ENCODE data around the gene DEK. TPM values are rescaled to one million over a fixed set of nuclear protein-coding genes. Genes with fewer than 3 reads are reported as not detected.

Gene DEK
- total and polyA plus RNA-seq, 7 experiments from 2014 or later, result 41.6 to 174 (median 61.1) TPM

GRCh38 chr6:18214003-18214402 lies 50.3 kb downstream of the DEK start:
- Histone ChIP-seq H3K4me1 (ENCODE audit: control insufficient read depth in 2 of 2, insufficient read depth in 2 of 2, low read length in 2 of 2) (no peaks in the 10 kb centered on the region), H3K27ac (ENCODE audit: low read depth, low read length) (no peak overlapping the region), H3K36me3 (ENCODE audit: control insufficient read depth in 2 of 3, insufficient read depth in 3 of 3, low read length in 3 of 3) (peaks cover 0 to 37% (median 2%) of the 10 kb centered on the region in 3 experiments), H3K4me3 (ENCODE audit: low read length) (no peak overlapping the region), H3K9me3 (ENCODE audit: control insufficient read depth in 2 of 3, low read length in 3 of 3) (no peaks in the 10 kb centered on the region), H3K27me3 (ENCODE audit: control insufficient read depth in 2 of 2, insufficient read depth in 2 of 2, low read length in 2 of 2) (no peaks in the 10 kb centered on the region)
- ChIA-PET POLR2A (no interaction called here), CTCF (no interaction called here)
- Mint-ChIP-seq H3K4me1 (peaks cover 0 to 16% (median 4%) of the 10 kb centered on the region in 7 donors), H3K27ac (peak overlapping the region in 5 of 9 donors; percentile 2 to 90 (median 48)), H3K36me3 (peaks cover 5 to 65% (median 40%) of the 10 kb centered on the region in 5 donors), H3K9me3 (peaks cover 0 to 2% (median 0%) of the 10 kb centered on the region in 11 donors), H3K27me3 (no peaks in the 10 kb centered on the region), H3K4me3 (peak overlapping the region in 4 of 10 donors; percentile 14 to 52 (median 40))
- intact Hi-C loops (cut with micrococcal nuclease), result loop anchor here in 1 of 2 donors (10.0 kb wide), 1 partner anchor 51 kb away; the partner anchor contains the start of gene DEK
- DNase-seq (no peak), ATAC-seq (no peak)

- peak in 4 of 9 donors; percentile 3 to 9 (median 6) for DNase-seq
- Histone ChIP-seq H3K9me3 (ENCODE audit: control insufficient read depth in 2 of 3, low read length in 3 of 3) (no peaks in the 10 kb centered on the region), H3K27me3 (ENCODE audit: control insufficient read depth in 2 of 2, insufficient read depth in 2 of 2, low read length in 2 of 2) (no peaks in the 10 kb centered on the region), H3K4me1 (ENCODE audit: control insufficient read depth in 2 of 2, insufficient read depth in 2 of 2, low read length in 2 of 2) (no peaks in the 10 kb centered on the region), H3K27ac (ENCODE audit: low read depth, low read length) (no peak overlapping the region), H3K4me3 (ENCODE audit: low read length) (no peak overlapping the region), H3K36me3 (ENCODE audit: control insufficient read depth in 2 of 3, insufficient read depth in 3 of 3, low read length in 3 of 3) (peaks cover 0 to 36% (median 2%) of the 10 kb centered on the region in 3 experiments)
- ATAC-seq, result peak; percentile 46
- peaks cover 4 to 65% (median 36%) of the 10 kb centered on the region in 5 donors for H3K36me3 Mint-ChIP-seq
- H3K4me3 Mint-ChIP-seq, result peak overlapping the region in 2 of 10 donors; percentile 42 to 52
- no peaks in the 10 kb centered on the region for H3K9me3 Mint-ChIP-seq
- H3K27ac Mint-ChIP-seq, result peak overlapping the region in 4 of 9 donors; percentile 38 to 90 (median 56)
- peaks cover 0 to 16% (median 4%) of the 10 kb centered on the region in 7 donors for H3K4me1 Mint-ChIP-seq
- ChIA-PET POLR2A (no interaction called here), CTCF (interaction anchor here (0.8 kb wide), 1 partner anchor 12 kb away, joined by 6 read pairs; no protein-coding TSS in a partner anchor)
- no peaks in the 10 kb centered on the region for H3K27me3 Mint-ChIP-seq
- intact Hi-C loops (cut with micrococcal nuclease), result loop anchor here in 1 of 2 donors (10.0 kb wide), 1 partner anchor 51 kb away; the partner anchor contains the start of gene DEK
These were observed 50.9 kb downstream of the DEK start for GRCh38 chr6:18213439-18213838.

GRCh38 chr6:18212231-18212630 lies 52.1 kb downstream of the DEK start:
- Mint-ChIP-seq H3K27me3 (no peaks in the 10 kb centered on the region), H3K4me3 (no peak overlapping the region), H3K27ac (peak overlapping the region in 3 of 9 donors; percentile 17 to 48 (median 31)), H3K9me3 (no peaks in the 10 kb centered on the region), H3K4me1 (peaks cover 0 to 16% (median 4%) of the 10 kb centered on the region in 7 donors), H3K36me3 (peaks cover 11 to 66% (median 35%) of the 10 kb centered on the region in 5 donors)
- ChIA-PET POLR2A (no interaction called here), CTCF (no interaction called here)
- no peaks in the 10 kb centered on the region for H3K4me1 ChIP-seq (ENCODE audit: control insufficient read depth in 2 of 2, insufficient read depth in 2 of 2, low read length in 2 of 2)
- H3K27me3 ChIP-seq (ENCODE audit: control insufficient read depth in 2 of 2, insufficient read depth in 2 of 2, low read length in 2 of 2), result no peaks in the 10 kb centered on the region
- no peak overlapping the region for H3K27ac ChIP-seq (ENCODE audit: low read depth, low read length)
- ATAC-seq (no peak), DNase-seq (no peak)
- H3K9me3 ChIP-seq (ENCODE audit: control insufficient read depth in 2 of 3, low read length in 3 of 3), result no peaks in the 10 kb centered on the region
- no peak overlapping the region for H3K4me3 ChIP-seq (ENCODE audit: low read length)
- intact Hi-C loops (cut with micrococcal nuclease), result loop anchor here in 1 of 2 donors (10.0 kb wide), 1 partner anchor 53 kb away; the partner anchor contains the start of gene DEK
- H3K36me3 ChIP-seq (ENCODE audit: control insufficient read depth in 2 of 3, insufficient read depth in 3 of 3, low read length in 3 of 3), result peaks cover 0 to 28% (median 3%) of the 10 kb centered on the region in 3 experiments

- peaks cover 8 to 64% (median 29%) of the 10 kb centered on the region in 5 donors for H3K36me3 Mint-ChIP-seq
These were observed 53.0 kb downstream of the DEK start for GRCh38 chr6:18211338-18211737.

GRCh38 chr6:18210707-18211106 lies 53.6 kb downstream of the DEK start:
- no peak overlapping the region for H3K4me3 Mint-ChIP-seq
- H3K4me3 ChIP-seq (ENCODE audit: low read length), result no peak overlapping the region
- ATAC-seq, result no peak
- no peaks in the 10 kb centered on the region for H3K4me1 ChIP-seq (ENCODE audit: control insufficient read depth in 2 of 2, insufficient read depth in 2 of 2, low read length in 2 of 2)
- H3K36me3 Mint-ChIP-seq, result peaks cover 7 to 62% (median 26%) of the 10 kb centered on the region in 5 donors
- no peaks in the 10 kb centered on the region for H3K27me3 Mint-ChIP-seq
- H3K9me3 ChIP-seq (ENCODE audit: control insufficient read depth in 2 of 3, low read length in 3 of 3), result no peaks in the 10 kb centered on the region
- DNase-seq, result no peak
- intact Hi-C loops (cut with micrococcal nuclease), result loop anchor here in 1 of 2 donors (10.0 kb wide), 1 partner anchor 54 kb away; the partner anchor contains the start of gene DEK
- no peaks in the 10 kb centered on the region for H3K9me3 Mint-ChIP-seq
- H3K27ac Mint-ChIP-seq, result no peak overlapping the region
- peaks cover 0 to 21% (median 11%) of the 10 kb centered on the region in 3 experiments for H3K36me3 ChIP-seq (ENCODE audit: control insufficient read depth in 2 of 3, insufficient read depth in 3 of 3, low read length in 3 of 3)
- CTCF ChIA-PET, result no interaction called here
- POLR2A ChIA-PET, result no interaction called here
- peaks cover 0 to 15% (median 4%) of the 10 kb centered on the region in 7 donors for H3K4me1 Mint-ChIP-seq
- H3K27ac ChIP-seq (ENCODE audit: low read depth, low read length), result no peak overlapping the region
- no peaks in the 10 kb centered on the region for H3K27me3 ChIP-seq (ENCODE audit: control insufficient read depth in 2 of 2, insufficient read depth in 2 of 2, low read length in 2 of 2)

More at GRCh38 chr6:18211338-18211737, 53.0 kb downstream of the DEK start:
- H3K4me3 ChIP-seq (ENCODE audit: low read length), result no peak overlapping the region
- no peak overlapping the region for H3K27ac ChIP-seq (ENCODE audit: low read depth, low read length)
- peak overlapping the region in 1 of 9 donors; percentile 13 for H3K27ac Mint-ChIP-seq
- H3K36me3 ChIP-seq (ENCODE audit: control insufficient read depth in 2 of 3, insufficient read depth in 3 of 3, low read length in 3 of 3), result peaks cover 0 to 21% (median 9%) of the 10 kb centered on the region in 3 experiments
- no peaks in the 10 kb centered on the region for H3K4me1 ChIP-seq (ENCODE audit: control insufficient read depth in 2 of 2, insufficient read depth in 2 of 2, low read length in 2 of 2)
- ATAC-seq (no peak), DNase-seq (no peak)
- no peaks in the 10 kb centered on the region for H3K27me3 ChIP-seq (ENCODE audit: control insufficient read depth in 2 of 2, insufficient read depth in 2 of 2, low read length in 2 of 2)
- POLR2A ChIA-PET, result no interaction called here
- peak overlapping the region in 1 of 10 donors; percentile 14 for H3K4me3 Mint-ChIP-seq
- intact Hi-C loops (cut with micrococcal nuclease), result loop anchor here in 1 of 2 donors (10.0 kb wide), 1 partner anchor 53 kb away; the partner anchor contains the start of gene DEK
- no peaks in the 10 kb centered on the region for H3K27me3 Mint-ChIP-seq
- no peaks in the 10 kb centered on the region for H3K9me3 ChIP-seq (ENCODE audit: control insufficient read depth in 2 of 3, low read length in 3 of 3)
- H3K9me3 Mint-ChIP-seq, result no peaks in the 10 kb centered on the region
- H3K4me1 Mint-ChIP-seq, result peaks cover 0 to 16% (median 4%) of the 10 kb centered on the region in 7 donors
- CTCF ChIA-PET, result no interaction called here

- ATAC-seq (no peak), DNase-seq (no peak)
- Histone ChIP-seq H3K36me3 (ENCODE audit: control insufficient read depth in 2 of 3, insufficient read depth in 3 of 3, low read length in 3 of 3) (peaks cover 0 to 24% (median 9%) of the 10 kb centered on the region in 3 experiments), H3K4me1 (ENCODE audit: control insufficient read depth in 2 of 2, insufficient read depth in 2 of 2, low read length in 2 of 2) (no peaks in the 10 kb centered on the region), H3K27ac (ENCODE audit: low read depth, low read length) (no peak overlapping the region), H3K4me3 (ENCODE audit: low read length) (no peak overlapping the region), H3K27me3 (ENCODE audit: control insufficient read depth in 2 of 2, insufficient read depth in 2 of 2, low read length in 2 of 2) (no peaks in the 10 kb centered on the region), H3K9me3 (ENCODE audit: control insufficient read depth in 2 of 3, low read length in 3 of 3) (no peaks in the 10 kb centered on the region)
- H3K27me3 Mint-ChIP-seq, result no peaks in the 10 kb centered on the region
- H3K36me3 Mint-ChIP-seq, result peaks cover 7 to 62% (median 24%) of the 10 kb centered on the region in 5 donors
- ChIA-PET CTCF (no interaction called here), POLR2A (no interaction called here)
- intact Hi-C loops (cut with micrococcal nuclease), result loop anchor here in 1 of 2 donors (10.0 kb wide), 1 partner anchor 55 kb away; the partner anchor contains the start of gene DEK
- no peak overlapping the region for H3K4me3 Mint-ChIP-seq
- H3K9me3 Mint-ChIP-seq, result no peaks in the 10 kb centered on the region
- peaks cover 0 to 12% (median 4%) of the 10 kb centered on the region in 7 donors for H3K4me1 Mint-ChIP-seq
- H3K27ac Mint-ChIP-seq, result no peak overlapping the region
These were observed 54.7 kb downstream of the DEK start for GRCh38 chr6:18209539-18210197.

All from naive thymus-derived CD4-positive, alpha-beta T cell (primary cell).